COLO829 (cell line): ENCODE results near the gene TOR1B.
"Not testable (repeated sequence)": the region's sequence is repeated elsewhere in the genome, so short reads cannot be mapped to it uniquely, and the experiment has no call there.

Source experiments
- DNase-seq: peaks from one replicate; pipeline ENCODE4 v3.0.0; 2012; ENCODE audit warnings: low spot score

Gene TOR1B

DNA sequence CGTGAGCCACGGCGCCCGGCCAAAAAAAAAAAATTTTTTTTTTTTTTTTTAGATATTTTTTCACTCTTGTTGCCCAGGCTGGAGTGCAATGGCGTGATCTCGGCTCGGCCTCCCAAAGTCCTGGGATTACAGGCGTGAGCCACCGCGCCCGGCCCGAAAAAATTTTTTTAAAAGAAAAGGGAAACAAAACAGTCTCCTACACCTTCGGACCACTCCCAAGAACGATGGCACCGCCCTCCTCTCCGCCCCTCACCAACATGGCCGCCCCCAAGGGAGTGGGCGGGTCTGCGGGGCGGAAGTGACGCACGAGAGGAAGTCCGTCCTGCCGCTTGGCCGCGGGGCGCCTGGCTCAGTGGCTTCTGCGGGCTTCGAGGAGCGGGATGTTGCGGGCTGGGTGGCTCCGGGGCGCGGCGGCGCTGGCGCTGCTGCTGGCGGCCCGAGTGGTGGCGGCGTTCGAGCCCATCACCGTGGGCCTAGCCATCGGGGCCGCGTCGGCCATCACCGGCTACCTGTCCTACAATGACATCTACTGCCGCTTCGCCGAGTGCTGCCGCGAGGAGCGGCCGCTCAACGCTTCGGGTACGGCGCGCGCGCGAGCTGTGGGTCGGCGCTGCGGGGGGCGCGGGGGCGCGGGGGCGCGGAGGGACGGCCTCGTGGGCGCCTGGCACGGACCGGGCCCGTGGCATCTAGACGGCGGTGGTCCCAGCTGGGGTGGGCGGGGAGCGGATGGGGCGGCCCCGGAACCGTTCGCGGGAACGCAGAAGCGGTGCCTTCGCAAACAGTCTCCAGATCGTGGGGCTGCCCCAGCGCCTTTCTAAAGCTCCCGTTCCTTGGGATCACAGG lies at the start of gene TOR1B:
TSS of gene TOR1B (plus strand) at position 352 of the 843 bp plus-strand sequence. CDS start at position 381, 29 bp downstream.
- peak; percentile 87 for DNase-seq

DNA sequence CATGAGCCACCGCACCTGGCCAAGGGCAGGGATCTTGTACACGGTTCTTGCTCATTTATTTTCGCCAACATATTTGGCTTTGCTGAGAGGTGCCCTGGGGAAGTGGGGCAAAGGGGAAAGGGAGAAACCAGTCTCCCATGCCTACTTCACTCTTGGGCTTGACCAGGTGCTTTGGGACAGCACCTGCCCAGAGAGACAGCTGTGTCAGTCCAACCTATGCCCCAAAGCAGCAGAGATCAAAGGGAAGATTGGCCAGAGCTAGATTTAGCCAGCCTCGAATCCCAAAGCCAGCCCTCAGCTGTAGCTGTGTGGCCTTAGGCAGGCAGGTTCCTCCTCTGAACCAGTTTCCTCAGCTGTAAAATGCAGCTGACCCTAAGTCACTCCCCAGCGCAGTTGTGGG lies 47.8 kb upstream of the TOR1B start:
- no peak for DNase-seq

DNA sequence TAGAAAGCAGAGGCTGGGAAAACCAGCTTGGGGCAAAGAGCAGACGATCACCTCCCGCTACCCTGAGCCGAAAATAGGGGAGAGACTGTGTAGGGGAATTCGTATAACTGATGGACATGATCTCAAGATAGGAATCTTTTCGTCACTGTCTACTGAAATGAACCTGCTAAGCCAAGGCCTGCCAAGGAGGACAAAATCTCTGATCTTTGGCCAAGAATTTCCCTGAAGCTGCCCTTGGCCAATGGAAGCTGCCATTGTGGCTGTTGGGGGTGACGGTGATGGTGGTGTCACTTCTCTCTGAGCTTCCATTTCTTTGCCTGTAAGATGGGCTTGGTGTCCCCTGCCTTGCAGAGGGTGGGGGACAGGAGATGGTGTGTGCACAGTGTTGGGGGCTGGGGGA lies 46.8 kb upstream of the TOR1B start:
- no peak for DNase-seq

- DNase-seq = no peak
These were observed 45.9 kb upstream of the TOR1B start for GRCh38 chr9:129757045-129757444.

GRCh38 chr9:129759319-129759718 lies 43.7 kb upstream of the TOR1B start:
- DNase-seq = no peak

DNA sequence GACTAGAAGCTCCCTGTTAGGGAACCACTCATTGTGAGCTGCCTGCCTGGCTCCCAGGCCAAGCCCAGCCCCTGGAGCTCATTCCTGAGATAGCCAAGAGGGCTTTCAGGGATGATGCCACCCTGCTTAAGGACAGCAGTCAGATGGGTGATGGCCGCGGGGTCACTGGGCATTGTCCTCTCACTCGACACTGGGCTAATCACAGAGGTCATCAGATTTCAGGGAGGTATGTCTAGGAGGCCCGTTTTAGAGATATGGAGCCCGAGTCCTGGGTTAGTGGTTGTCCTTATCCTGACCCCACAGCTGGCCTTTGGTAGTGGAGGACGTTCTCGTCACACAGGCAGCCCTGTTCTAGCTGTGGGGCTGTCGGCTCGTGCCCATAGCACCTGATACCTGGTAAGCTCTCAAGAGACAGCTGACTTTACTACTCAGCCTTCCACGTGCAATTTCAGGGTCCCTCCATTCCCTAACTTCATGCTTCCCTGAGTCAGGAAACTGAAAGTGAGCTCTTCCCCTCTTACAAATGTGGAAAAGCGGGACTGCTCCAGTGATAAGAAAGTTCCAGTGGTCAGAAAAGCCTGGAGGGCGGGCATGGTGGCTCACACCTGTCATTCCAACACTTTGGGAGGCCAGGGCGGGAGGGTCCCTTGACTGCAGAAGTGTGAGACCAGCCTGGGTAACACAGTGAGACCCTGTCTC lies 43.0 kb upstream of the TOR1B start:
- no peak for DNase-seq

DNA sequence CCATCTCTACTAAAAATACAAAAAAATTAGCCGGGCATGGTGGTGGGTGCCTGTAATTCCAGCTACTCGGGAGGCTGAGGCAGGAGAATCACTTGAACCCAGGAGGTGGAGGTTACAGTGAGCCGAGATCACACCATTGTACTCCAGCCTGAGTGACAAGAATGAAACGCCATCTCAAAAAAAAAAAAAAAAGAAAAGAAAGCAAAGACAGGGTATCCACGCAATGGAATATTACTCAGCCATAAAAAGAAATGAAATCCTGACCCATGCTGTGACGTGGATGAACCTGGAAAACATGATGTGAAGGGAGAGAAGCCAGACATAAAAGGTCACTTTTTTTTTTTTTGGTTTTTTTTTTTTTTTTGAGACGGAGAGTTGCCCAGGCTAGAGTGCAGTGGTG lies 42.2 kb upstream of the TOR1B start:
- not testable (repeated sequence) for DNase-seq

- DNase-seq = no peak
These were observed 41.6 kb upstream of the TOR1B start for GRCh38 chr9:129761293-129761900.

DNA sequence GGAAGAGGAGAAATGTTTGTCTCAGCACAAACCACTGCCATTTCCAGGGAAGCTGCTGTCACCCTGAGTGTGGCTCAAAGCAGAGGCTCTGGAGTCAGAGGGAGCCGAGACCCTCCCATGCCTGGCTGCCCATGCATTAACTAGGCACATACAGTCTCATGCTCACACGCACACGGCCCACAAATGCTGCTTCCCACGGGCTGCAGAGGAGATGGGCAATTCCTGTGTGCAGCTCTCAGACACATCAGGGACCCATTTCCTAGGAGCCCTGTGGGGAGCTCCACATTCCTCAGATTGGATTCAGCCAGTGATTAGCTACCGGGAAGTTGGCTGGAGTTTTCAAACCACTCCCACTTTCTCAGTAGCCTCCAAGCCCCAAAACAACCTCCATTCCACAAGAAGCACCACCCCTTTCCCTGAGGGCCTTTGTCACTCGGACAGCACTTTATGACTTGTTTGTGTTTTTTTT lies 41.0 kb upstream of the TOR1B start:
- DNase-seq = no peak

DNA sequence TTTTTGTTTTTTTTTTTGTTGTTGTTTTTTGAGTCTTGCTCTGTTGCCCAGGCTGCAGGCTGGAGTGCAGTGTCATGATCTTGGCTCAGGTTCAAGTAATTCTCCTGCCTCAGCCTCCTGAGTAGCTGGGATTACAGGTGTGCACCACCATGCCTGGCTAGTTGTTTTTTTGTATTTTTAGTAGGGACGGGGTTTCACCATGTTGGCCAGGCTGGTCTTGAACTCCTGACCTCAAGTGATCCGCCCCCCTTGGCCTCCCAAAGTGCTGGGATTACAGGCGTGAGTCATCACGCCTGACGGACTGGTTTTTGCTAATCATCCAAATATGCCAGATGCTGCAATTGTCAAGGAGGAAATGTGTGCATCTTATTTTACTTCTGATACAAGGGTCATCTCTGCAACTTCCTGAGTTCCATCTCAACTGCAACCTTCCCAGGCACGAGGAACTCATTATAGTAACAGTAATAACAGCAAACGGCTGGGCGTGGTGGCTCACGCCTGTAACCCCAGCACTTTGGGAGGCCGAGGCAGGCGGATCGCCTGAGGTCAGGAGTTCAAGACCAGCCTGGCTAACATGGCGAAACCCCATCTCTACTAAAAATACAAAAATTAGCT lies 40.5 kb upstream of the TOR1B start:
- not testable (repeated sequence) for DNase-seq

GRCh38 chr9:129762985-129763926 lies 39.7 kb upstream of the TOR1B start:
- DNase-seq = no peak

- DNase-seq = no peak
These were observed 37.1 kb upstream of the TOR1B start for GRCh38 chr9:129765764-129766317.

GRCh38 chr9:129768486-129768885 lies 34.5 kb upstream of the TOR1B start:
- no peak for DNase-seq

DNA sequence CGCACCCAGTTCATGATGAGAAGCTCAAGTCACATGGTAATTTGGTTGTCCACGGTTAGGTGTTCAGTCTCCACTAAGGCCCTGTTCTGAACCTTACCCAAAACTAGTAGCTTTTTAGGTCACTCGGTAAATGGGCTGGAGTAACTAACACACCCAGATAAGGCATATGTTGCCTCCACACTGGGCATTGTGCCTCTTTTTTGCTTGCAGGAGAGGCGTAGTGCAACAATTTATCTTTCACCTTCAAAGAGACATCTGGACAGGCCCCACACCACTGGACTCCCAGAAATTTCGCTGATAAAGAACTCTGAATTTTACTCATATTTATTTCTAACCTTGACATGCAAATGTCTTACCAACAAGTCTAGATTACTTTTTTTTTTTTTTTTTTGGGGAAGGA lies 33.3 kb upstream of the TOR1B start:
- no peak for DNase-seq

- no peak for DNase-seq
These were observed 32.2 kb upstream of the TOR1B start for GRCh38 chr9:129770741-129771140.

DNA sequence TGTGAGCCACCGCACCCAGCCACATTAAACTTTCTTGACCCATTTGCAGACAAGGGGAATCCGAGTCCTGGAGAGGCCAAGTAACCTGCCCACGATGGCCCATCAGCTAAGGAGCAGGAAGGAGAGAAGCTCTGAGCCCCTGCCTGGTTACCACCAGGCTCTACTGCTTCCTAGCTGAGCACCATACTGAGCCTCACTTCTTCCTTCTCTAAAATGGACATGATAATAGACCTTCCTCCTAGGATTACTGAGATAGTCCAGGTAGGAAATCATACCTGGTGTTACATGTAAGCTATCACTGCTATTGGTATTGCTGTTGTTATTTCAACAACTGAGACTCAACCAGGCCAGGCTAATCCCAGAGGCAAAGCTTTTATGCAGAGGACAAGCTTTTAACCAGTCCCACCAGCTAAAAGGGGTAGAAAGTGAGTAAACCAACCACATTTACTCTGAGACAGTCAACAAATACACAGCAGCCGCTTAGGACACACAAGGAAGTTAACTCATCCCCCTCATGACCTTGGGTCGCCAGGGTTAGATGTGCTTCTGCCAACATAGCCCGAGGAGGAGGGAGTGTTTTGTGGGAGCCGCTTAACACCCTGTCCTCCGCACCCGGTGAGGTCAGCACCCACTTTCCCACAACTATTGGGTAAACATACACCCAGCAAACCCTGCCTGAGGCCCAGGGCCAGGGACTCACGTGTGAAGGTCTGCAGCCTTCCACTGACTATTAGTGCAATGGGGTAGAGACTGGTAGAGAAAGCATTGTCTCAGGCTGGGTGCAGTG lies 29.5 kb upstream of the TOR1B start:
- no peak for DNase-seq

GRCh38 chr9:129774791-129775447 lies 28.1 kb upstream of the TOR1B start:
- DNase-seq = no peak

GRCh38 chr9:129775448-129775798 lies 27.6 kb upstream of the TOR1B start:
- no peak for DNase-seq

- DNase-seq = not testable (repeated sequence)
These were observed 26.9 kb upstream of the TOR1B start for GRCh38 chr9:129776096-129776495.

- DNase-seq = no peak
These were observed 26.4 kb upstream of the TOR1B start for GRCh38 chr9:129776566-129776937.
